Measurements from ENCODE around the gene MED29. TPM values are rescaled to one million over a fixed set of nuclear protein-coding genes. Genes with fewer than 3 reads are reported as not detected.
A peak's percentile ranks its signal among the peaks of the same experiment; 100 is the strongest.

Gene MED29
- total and polyA plus RNA-seq, 10 of the 15 experiments (the other 5 are each of a cell fraction or from before 2014, with no cell fraction given), result 3.2 to 36.6 (median 22.8) TPM

GRCh38 chr19:39412867-39413271 lies 21.7 kb downstream of the MED29 start (continued):
- TF ChIP-seq PAX5 (IDR thresholded peaks at IDR 0.05; ENCODE audit: borderline replicate concordance, low read depth, low read length) (no peak), ZNF207 (IDR thresholded peaks at IDR 0.05; ENCODE audit: borderline replicate concordance) (no peak), SKIL (IDR thresholded peaks at IDR 0.05; ENCODE audit: low read depth, poor library complexity, severe bottlenecking) (no peak), MXI1 (IDR thresholded peaks at IDR 0.05; ENCODE audit: low read depth, low read length) (no peak), ASH2L (IDR thresholded peaks at IDR 0.05; ENCODE audit: borderline replicate concordance, low read depth) (no peak), MAX (IDR thresholded peaks at IDR 0.05; ENCODE audit: low read depth, low read length) (no peak), ZBTB11 (CRISPR knock-in tag; IDR thresholded peaks at IDR 0.05) (no peak), TCF3 (IDR thresholded peaks at IDR 0.05; ENCODE audit: borderline replicate concordance, insufficient read depth, low read depth, low read length) (no peak), BRCA1 (IDR thresholded peaks at IDR 0.05; ENCODE audit: low read depth, low read length) (no peak), SMARCA5 (IDR thresholded peaks at IDR 0.05) (0 out of 2 replicates have a peak, but pooled peaks have one; percentile 2), CEBPB (IDR thresholded peaks at IDR 0.05; ENCODE audit: borderline replicate concordance in 1 of 2, low read depth in 2 of 2, low read length in 2 of 2) (no peak), MYB (IDR thresholded peaks at IDR 0.05; ENCODE audit: borderline replicate concordance, low read depth, low read length) (no peak), LARP7 (IDR thresholded peaks at IDR 0.05) (0 out of 2 replicates have a peak, but pooled peaks have one; percentile 16), ZBTB40 (IDR thresholded peaks at IDR 0.05; ENCODE audit: borderline replicate concordance) (no peak), CBFB (IDR thresholded peaks at IDR 0.05; ENCODE audit: low read depth) (no peak), ZNF217 (IDR thresholded peaks at IDR 0.05) (0 out of 2 replicates have a peak, but pooled peaks have one; percentile 11), IRF3 (IDR thresholded peaks at IDR 0.05) (no peak)

Measured in GM12878 (cell line).